Measurements from ENCODE around the gene ZBTB7C. TPM values are rescaled to one million over a fixed set of nuclear protein-coding genes. Genes with fewer than 3 reads are reported as not detected.

ZBTB7C gene
- total RNA-seq, 1 donor from 2014 or later: 15.0 TPM

DNA sequence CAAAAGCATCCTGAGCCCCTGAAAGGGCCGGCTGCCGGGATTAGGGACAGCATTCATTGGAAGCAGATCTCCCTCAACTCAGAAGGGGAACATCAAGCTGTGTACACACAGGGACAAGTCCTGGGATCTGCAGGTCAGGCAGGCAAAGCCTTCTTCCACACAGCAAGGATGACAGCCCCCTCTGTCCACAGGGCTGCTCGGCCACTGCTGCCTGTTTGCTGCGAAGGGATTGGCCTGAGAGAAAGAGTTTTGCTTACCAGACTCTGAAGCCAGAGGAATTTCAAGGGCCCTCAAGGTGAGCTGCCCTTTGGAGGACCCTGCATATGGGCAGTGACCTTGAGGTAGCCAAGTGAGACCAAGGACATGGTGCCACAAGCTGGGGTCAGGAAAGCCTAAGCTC, 11.1 kb downstream of the ZBTB7C start:
- no peaks in the 10 kb centered on the region for H3K27me3 ChIP-seq (ENCODE audit: low read depth)
- peaks cover 15% of the 10 kb centered on the region for H3K4me1 ChIP-seq
- intact Hi-C loops (cut with DNase I): no loop called here
- no peaks in the 10 kb centered on the region for H3K9me3 ChIP-seq
- H3K36me3 ChIP-seq: no peaks in the 10 kb centered on the region
- DNase-seq (no peak), ATAC-seq (peak; percentile 44)
- TF ChIP-seq, protein P1, sequence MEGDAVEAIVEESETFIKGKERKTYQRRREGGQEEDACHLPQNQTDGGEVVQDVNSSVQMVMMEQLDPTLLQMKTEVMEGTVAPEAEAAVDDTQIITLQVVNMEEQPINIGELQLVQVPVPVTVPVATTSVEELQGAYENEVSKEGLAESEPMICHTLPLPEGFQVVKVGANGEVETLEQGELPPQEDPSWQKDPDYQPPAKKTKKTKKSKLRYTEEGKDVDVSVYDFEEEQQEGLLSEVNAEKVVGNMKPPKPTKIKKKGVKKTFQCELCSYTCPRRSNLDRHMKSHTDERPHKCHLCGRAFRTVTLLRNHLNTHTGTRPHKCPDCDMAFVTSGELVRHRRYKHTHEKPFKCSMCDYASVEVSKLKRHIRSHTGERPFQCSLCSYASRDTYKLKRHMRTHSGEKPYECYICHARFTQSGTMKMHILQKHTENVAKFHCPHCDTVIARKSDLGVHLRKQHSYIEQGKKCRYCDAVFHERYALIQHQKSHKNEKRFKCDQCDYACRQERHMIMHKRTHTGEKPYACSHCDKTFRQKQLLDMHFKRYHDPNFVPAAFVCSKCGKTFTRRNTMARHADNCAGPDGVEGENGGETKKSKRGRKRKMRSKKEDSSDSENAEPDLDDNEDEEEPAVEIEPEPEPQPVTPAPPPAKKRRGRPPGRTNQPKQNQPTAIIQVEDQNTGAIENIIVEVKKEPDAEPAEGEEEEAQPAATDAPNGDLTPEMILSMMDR (IDR thresholded peaks at IDR 0.05): no peak
- no peak overlapping the region for H3K4me3 ChIP-seq
- no peak overlapping the region for H3K27ac ChIP-seq

DNA sequence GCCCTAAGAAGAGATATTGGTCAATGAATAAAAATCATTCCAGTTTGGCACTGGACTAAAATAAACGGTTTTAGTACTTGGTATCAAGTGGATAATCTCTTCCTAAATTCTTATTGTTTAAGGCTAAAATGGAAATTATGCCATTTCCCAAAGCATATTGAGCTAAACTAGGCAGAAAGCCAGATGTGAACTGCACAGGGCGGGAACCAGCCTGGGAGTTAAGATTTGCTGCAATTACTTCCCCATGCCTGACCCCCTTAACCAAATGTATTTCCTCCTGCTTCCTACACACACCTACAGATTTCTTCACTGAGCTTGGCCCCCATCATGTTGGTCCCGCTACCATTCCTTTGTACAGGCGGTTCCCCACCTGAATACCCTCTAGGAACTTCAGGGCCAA, 12.2 kb downstream of the ZBTB7C start:
- Histone ChIP-seq H3K36me3 (no peaks in the 10 kb centered on the region), H3K27me3 (ENCODE audit: low read depth) (no peaks in the 10 kb centered on the region), H3K4me1 (peaks cover 22% of the 10 kb centered on the region), H3K9me3 (no peaks in the 10 kb centered on the region), H3K27ac (no peak overlapping the region), H3K4me3 (no peak overlapping the region)
- DNase-seq (no peak), ATAC-seq (no peak)
- intact Hi-C loops (cut with DNase I): no loop called here
- TF ChIP-seq, protein P1 (IDR thresholded peaks at IDR 0.05): no peak

DNA sequence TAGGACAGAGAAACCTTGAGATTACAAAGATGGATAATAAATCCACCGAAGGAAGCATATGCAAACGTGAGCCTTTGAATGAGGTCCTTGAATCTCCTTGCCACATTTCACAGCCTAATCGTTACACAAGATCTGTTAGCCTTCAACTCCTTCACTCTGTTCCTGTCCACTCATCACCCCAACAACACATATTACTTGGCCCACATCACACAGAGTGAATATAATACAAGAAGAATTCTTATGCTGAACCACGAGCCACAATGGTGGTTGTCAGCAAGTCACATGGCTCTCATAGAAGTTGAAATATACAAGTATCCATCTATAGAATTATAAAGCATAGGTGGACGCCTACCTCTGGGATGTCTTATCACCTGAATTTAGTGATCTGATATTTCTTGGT, 12.6 kb downstream of the ZBTB7C start:
- TF ChIP-seq, protein P1 (IDR thresholded peaks at IDR 0.05): no peak
- intact Hi-C loops (cut with DNase I): no loop called here
- no peak overlapping the region for H3K27ac ChIP-seq
- no peaks in the 10 kb centered on the region for H3K9me3 ChIP-seq
- DNase-seq (no peak), ATAC-seq (no peak)
- H3K4me1 ChIP-seq: peaks cover 27% of the 10 kb centered on the region
- no peak overlapping the region for H3K4me3 ChIP-seq
- H3K27me3 ChIP-seq (ENCODE audit: low read depth): no peaks in the 10 kb centered on the region
- no peaks in the 10 kb centered on the region for H3K36me3 ChIP-seq

DNA sequence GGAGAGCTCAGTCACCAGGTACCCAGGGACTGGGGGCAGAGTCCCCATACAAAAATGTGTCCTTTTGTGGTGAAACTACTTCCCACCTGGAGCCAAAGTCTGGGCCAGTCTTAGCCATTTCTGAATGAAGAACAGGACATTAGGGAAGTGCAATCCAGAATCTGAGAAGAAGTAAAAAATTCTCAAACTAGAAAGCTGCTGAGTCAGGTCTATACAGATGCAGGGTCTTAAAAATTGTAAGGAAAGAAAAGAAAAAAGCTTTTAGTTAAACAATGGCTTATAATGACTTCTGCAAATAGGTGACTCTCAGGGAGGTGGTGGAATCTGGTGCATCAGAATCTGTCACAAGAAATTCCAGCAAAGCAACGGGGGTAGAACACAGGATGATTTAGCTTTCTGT, 13.5 kb downstream of the ZBTB7C start:
- Histone ChIP-seq H3K36me3 (no peaks in the 10 kb centered on the region), H3K4me3 (no peak overlapping the region), H3K9me3 (no peaks in the 10 kb centered on the region), H3K27me3 (ENCODE audit: low read depth) (no peaks in the 10 kb centered on the region), H3K4me1 (peaks cover 27% of the 10 kb centered on the region), H3K27ac (no peak overlapping the region)
- no peak for DNase-seq
- ATAC-seq: no peak
- intact Hi-C loops (cut with DNase I): no loop called here
- TF ChIP-seq, protein P1 (IDR thresholded peaks at IDR 0.05): no peak

DNA sequence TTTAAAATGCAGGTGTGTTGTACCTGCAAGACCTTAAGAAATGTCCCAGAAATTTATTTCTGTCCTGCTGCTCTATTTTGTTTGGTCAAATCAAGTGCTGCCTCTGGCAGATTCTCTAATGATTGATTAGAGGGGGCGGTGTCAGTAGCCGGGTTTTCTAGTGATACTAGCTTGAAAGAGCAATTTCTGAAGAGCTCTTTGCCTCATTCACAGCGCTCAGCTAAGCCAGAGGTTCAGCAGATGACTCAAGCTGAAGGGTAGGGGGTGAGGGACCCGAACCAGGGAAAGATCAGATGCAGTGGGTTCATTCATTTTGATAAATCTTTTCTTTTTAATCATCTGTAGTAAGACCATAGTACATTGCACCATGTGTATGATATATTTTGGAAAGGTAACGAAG, 15.0 kb downstream of the ZBTB7C start:
- TF ChIP-seq, protein P1 (IDR thresholded peaks at IDR 0.05): no peak
- Histone ChIP-seq H3K27me3 (ENCODE audit: low read depth) (no peaks in the 10 kb centered on the region), H3K36me3 (no peaks in the 10 kb centered on the region), H3K4me1 (peaks cover 27% of the 10 kb centered on the region), H3K27ac (no peak overlapping the region), H3K4me3 (no peak overlapping the region), H3K9me3 (no peaks in the 10 kb centered on the region)
- DNase-seq: no peak
- intact Hi-C loops (cut with DNase I): no loop called here
- no peak for ATAC-seq

DNA sequence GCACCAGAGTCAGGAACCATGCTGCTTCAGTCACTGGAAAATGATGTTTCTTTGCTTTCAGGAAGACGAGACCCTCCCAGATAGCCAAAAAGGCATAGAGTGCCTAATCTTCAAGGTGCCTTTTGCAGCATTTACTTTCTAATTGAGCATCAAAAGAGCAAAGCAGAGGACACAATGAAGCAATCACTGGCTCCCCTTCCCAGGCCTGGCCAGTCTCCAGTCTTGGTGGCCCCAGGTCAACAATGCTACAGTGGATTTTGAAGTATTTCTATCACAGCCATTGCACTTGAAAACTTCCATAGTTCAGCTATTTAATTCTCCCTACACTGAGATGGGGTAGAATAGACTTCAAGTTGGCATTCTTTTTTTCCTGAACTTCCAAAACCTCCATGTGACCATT, 15.4 kb downstream of the ZBTB7C start:
- Histone ChIP-seq H3K9me3 (no peaks in the 10 kb centered on the region), H3K4me3 (no peak overlapping the region), H3K36me3 (no peaks in the 10 kb centered on the region), H3K27me3 (ENCODE audit: low read depth) (no peaks in the 10 kb centered on the region), H3K4me1 (peaks cover 27% of the 10 kb centered on the region), H3K27ac (no peak overlapping the region)
- ATAC-seq: no peak
- TF ChIP-seq, protein P1 (IDR thresholded peaks at IDR 0.05): no peak
- DNase-seq: no peak
- intact Hi-C loops (cut with DNase I): no loop called here

All from lower lobe of right lung (tissue), 2 donors.